Measurements from ENCODE around the gene OMP. TPM values are rescaled to one million over a fixed set of nuclear protein-coding genes. Genes with fewer than 3 reads are reported as not detected.

The OMP gene
- total and polyA plus RNA-seq, 2 donors (not counting 3 experiments of a cell fraction or from before 2014, with no cell fraction given): 0.80 TPM; not detected in 1

GRCh38 chr11:77084581-77085191, 18.0 kb upstream of the OMP start:
- Histone ChIP-seq H3K9me1 (replicated peaks; ENCODE audit: control insufficient read depth, extremely low read depth, insufficient read depth, low read length) (no peaks in the 10 kb centered on the region), H2AFZ (ENCODE audit: low read depth, low read length) (no peak overlapping the region), H3K4me3 (replicated peaks in 1 of 3; ENCODE audit: insufficient read depth in 1 of 3, low read depth in 1 of 3, low read length in 3 of 3) (no peak overlapping the region), H3K27me3 (ENCODE audit: control insufficient read depth in 2 of 2, insufficient read depth in 2 of 2, low read length in 2 of 2) (no peaks in the 10 kb centered on the region), H3K27ac (ENCODE audit: insufficient read depth, low read depth, low read length) (no peak overlapping the region), H3K9ac (replicated peaks; ENCODE audit: extremely low read depth, insufficient read depth, low read length) (no peak overlapping the region), H3K4me2 (ENCODE audit: insufficient read depth, low read length) (no peak overlapping the region), H3K36me3 (ENCODE audit: control insufficient read depth in 2 of 2, extremely low read depth in 1 of 2, insufficient read depth in 2 of 2, low read length in 2 of 2) (no peaks in the 10 kb centered on the region), H3K9me3 (replicated peaks; ENCODE audit: control insufficient read depth, insufficient read depth, low read length) (no peaks in the 10 kb centered on the region), H3K79me2 (ENCODE audit: control insufficient read depth, insufficient read depth, low read length) (no peaks in the 10 kb centered on the region), H4K20me1 (replicated peaks; ENCODE audit: control insufficient read depth, extremely low read depth, insufficient read depth, low read length) (no peaks in the 10 kb centered on the region), H3K4me1 (ENCODE audit: control insufficient read depth, extremely low read depth, insufficient read depth, low read length) (peaks cover 14% of the 10 kb centered on the region)
- CTCF ChIA-PET: interaction anchor here (1.1 kb wide), 1 partner anchor 37 kb away, joined by 3 read pairs; no protein-coding TSS in a partner anchor
- no peak for FAIRE-seq
- POLR2A ChIA-PET: no interaction called here
- BruUV-seq (replicated peaks): no TSS peak
- DNase-seq (ENCODE audit: low read depth, low spot score): no peak
- TF ChIP-seq MAX (IDR thresholded peaks at IDR 0.05; ENCODE audit: insufficient read depth, insufficient read length) (no peak), POLR2A (IDR thresholded peaks at IDR 0.05; ENCODE audit: low read depth, low read length) (no peak), JUN (IDR thresholded peaks at IDR 0.05; ENCODE audit: borderline replicate concordance, insufficient read depth, insufficient read length, low read depth) (no peak), EZH2 (IDR thresholded peaks at IDR 0.05; ENCODE audit: borderline replicate concordance, low read depth, low read length, severe bottlenecking) (no peak), FOS (IDR thresholded peaks at IDR 0.05; ENCODE audit: borderline replicate concordance, insufficient read depth, low read length) (no peak)
- dilution Hi-C loops (cut with MboI; ENCODE audit: extremely low pct_ligation_motif_present, low sequenced_read_pairs) (no loop called here), intact Hi-C loops (cut with micrococcal nuclease) (no loop called here)

- Histone ChIP-seq H3K27me3 (ENCODE audit: control insufficient read depth in 2 of 2, insufficient read depth in 2 of 2, low read length in 2 of 2) (no peaks in the 10 kb centered on the region), H3K27ac (ENCODE audit: insufficient read depth, low read depth, low read length) (no peak overlapping the region), H3K9ac (replicated peaks; ENCODE audit: extremely low read depth, insufficient read depth, low read length) (no peak overlapping the region), H2AFZ (ENCODE audit: low read depth, low read length) (no peak overlapping the region), H3K4me1 (ENCODE audit: control insufficient read depth, extremely low read depth, insufficient read depth, low read length) (peaks cover 14% of the 10 kb centered on the region), H3K36me3 (ENCODE audit: control insufficient read depth in 2 of 2, extremely low read depth in 1 of 2, insufficient read depth in 2 of 2, low read length in 2 of 2) (no peaks in the 10 kb centered on the region), H3K9me3 (replicated peaks; ENCODE audit: control insufficient read depth, insufficient read depth, low read length) (no peaks in the 10 kb centered on the region), H3K4me2 (ENCODE audit: insufficient read depth, low read length) (no peak overlapping the region), H3K9me1 (replicated peaks; ENCODE audit: control insufficient read depth, extremely low read depth, insufficient read depth, low read length) (no peaks in the 10 kb centered on the region), H3K79me2 (ENCODE audit: control insufficient read depth, insufficient read depth, low read length) (no peaks in the 10 kb centered on the region), H3K4me3 (replicated peaks in 1 of 3; ENCODE audit: insufficient read depth in 1 of 3, low read depth in 1 of 3, low read length in 3 of 3) (no peak overlapping the region), H4K20me1 (replicated peaks; ENCODE audit: control insufficient read depth, extremely low read depth, insufficient read depth, low read length) (no peaks in the 10 kb centered on the region)
- DNase-seq (ENCODE audit: low read depth, low spot score) (no peak), FAIRE-seq (no peak)
- CTCF ChIA-PET: interaction anchor here (1.6 kb wide), 1 partner anchor 38 kb away, joined by 14 read pairs; no protein-coding TSS in a partner anchor
- dilution Hi-C loops (cut with MboI; ENCODE audit: extremely low pct_ligation_motif_present, low sequenced_read_pairs): no loop called here
- intact Hi-C loops (cut with micrococcal nuclease): no loop called here
- no TSS peak for BruUV-seq (replicated peaks)
- TF ChIP-seq MYC (IDR thresholded peaks at IDR 0.05; ENCODE audit: low read depth, low read length) (no peak), GATA2 (IDR thresholded peaks at IDR 0.05; ENCODE audit: insufficient read depth, insufficient read length, low read depth, low read length) (no peak), FOS (IDR thresholded peaks at IDR 0.05; ENCODE audit: borderline replicate concordance, insufficient read depth, low read length) (no peak), POLR2AphosphoS5 (IDR thresholded peaks at IDR 0.05; ENCODE audit: insufficient read depth, low read depth, low read length) (no peak), EZH2 (IDR thresholded peaks at IDR 0.05; ENCODE audit: borderline replicate concordance, low read depth, low read length, severe bottlenecking) (no peak), CTCF (IDR thresholded peaks at IDR 0.05; ENCODE audit: extremely low read depth in 1 of 2, insufficient read depth in 1 of 2, low read depth in 1 of 2, low read length in 2 of 2) (no peak)
- POLR2A ChIA-PET: no interaction called here
Observed at GRCh38 chr11:77085652-77086051, 17.0 kb upstream of the OMP start.

Data from endothelial cell of umbilical vein (primary cell).